ACHN (cell line): ENCODE measurements around the gene TMEM145.

Experiments
- DNase-seq: peaks from one replicate; pipeline ENCODE4 v3.0.0-alpha.2; 2015
- in situ Hi-C: cut with HindIII; loops from 2 replicates; pipeline ENCODE4 v1.10.0; 2017; ENCODE audit warnings: low sequenced_read_pairs, low pct_ligation_motif_present, low pct_unique_long_range_greater_than_20kb

Gene TMEM145

DNA sequence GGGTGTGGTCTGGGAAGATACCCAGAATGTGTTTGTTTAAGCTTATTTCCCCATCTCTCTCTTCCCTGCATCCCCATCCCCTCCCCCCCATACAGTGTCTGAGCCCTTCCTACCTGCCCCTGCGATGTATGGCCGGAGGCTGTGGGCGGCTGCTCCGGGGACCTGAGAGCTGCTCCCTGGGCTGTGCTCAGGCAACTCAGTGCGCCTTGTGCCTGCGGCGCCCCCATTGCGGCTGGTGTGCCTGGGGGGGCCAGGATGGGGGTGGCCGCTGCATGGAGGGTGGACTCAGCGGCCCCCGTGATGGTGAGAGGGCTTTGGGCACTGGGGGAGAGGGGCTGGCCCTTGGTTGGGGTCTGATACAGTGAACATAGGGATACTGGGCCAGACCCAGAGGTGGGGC is 55.3 kb downstream of the TMEM145 start:
- in situ Hi-C loops = no loop called here

GRCh38 chr19:42368765-42369164 is 55.7 kb downstream of the TMEM145 start:
- in situ Hi-C loops = no loop called here

More for the DNA sequence above, 55.3 kb downstream of the TMEM145 start:
- no peak for DNase-seq

DNA sequence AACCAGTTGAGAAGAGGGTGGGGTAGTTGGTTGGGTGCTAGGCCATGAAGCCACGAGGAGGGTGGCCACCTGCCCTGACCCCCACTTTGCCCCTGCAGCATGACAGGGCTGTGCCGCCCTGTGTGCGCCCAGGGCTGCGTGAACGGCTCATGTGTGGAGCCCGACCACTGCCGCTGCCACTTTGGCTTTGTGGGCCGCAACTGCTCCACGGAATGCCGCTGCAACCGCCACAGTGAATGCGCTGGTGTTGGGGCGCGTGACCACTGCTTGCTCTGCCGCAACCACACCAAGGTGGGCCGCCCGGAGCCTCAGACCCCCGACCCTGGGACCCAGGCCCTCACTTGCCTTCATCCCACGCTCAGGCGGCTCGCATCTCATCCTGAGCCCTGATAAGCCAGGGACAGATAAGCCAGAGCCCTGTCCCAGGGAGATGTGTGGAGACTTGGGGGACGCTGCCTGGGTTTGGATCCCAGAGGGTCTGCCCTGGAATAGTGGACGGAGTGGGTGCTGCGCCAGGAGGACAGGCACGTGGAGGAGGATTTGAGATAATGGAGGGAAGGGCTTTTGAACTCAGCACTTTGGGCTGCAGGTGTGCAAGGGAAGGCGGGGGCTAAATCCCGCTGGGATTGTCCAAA is 56.4 kb downstream of the TMEM145 start:
- in situ Hi-C loops = no loop called here

More at GRCh38 chr19:42368765-42369164, 55.7 kb downstream of the TMEM145 start:
- DNase-seq = no peak

DNA sequence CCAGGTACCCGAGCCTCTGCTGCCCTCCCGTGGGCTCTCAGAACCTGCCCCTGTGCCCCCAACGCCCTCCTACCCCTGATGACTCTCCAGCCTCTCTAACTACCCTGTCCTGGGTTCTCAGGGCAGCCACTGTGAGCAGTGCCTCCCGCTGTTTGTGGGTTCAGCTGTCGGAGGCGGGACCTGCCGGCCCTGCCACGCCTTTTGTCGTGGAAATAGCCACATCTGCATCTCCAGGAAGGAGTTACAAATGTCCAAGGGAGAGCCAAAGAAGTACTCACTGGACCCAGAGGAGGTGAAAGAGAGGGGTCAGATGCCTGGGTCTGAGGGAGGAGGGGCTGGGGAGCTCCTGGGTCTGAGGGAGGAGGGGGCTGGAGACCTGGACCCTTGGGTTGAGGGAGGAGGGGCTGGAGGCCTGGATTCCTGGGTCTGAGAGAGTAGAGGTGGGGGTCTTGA is 57.0 kb downstream of the TMEM145 start:
- no peak for DNase-seq
- in situ Hi-C loops = no loop called here

More for the DNA sequence above, 56.4 kb downstream of the TMEM145 start:
- no peak for DNase-seq

DNA sequence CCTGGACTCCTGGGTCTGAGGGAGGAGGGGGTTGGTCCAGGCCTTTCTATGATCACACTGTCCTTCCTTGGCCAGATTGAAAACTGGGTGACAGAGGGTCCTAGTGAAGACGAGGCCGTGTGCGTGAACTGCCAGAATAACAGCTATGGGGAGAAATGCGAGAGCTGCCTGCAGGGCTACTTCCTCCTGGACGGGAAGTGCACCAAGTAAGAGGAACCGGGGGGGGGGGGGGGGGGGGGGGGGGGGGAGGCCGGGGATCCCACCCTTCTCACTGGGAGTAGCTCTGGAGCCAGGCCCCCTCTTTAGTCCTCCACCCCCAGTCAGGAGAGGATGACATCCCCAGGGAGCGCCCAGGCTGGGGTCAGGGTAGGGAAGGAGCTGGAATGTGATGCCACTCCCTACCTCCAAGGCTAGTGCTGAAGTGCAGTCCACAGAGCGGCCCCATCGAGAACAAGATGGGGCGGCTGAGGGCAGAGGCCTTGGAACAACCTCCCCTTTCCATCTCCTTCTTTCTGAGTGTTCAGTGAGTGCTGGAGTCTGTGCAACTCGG is 57.6 kb downstream of the TMEM145 start:
- DNase-seq = no peak
- in situ Hi-C loops = no loop called here
